ENCODE data around the gene FUT4. TPM values are rescaled to one million over a fixed set of nuclear protein-coding genes. Genes with fewer than 3 reads are reported as not detected.

The FUT4 gene
- total RNA-seq, 1 experiment from 2014 or later, result 7.7 TPM

DNA sequence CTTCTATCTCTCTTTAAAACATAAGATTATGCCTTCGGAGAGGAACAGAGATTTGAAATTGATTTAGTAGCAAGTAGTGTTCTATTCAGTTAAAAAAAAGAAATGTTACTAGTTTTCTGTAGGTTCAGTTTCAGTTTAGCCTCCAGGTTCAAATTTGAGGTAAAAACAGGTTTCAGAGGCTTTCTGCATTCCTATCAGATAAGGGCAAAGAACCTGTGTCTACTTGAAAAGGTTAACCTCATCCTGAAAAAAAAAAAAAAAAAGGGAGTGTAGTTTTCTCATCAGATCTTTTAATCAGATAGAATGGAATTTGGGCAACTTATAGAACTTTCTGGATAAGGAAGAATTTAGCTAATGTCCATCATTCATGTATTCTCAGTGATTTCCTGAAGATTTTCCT is 19.4 kb upstream of the FUT4 start (continued):
- TF ChIP-seq, protein P1, sequence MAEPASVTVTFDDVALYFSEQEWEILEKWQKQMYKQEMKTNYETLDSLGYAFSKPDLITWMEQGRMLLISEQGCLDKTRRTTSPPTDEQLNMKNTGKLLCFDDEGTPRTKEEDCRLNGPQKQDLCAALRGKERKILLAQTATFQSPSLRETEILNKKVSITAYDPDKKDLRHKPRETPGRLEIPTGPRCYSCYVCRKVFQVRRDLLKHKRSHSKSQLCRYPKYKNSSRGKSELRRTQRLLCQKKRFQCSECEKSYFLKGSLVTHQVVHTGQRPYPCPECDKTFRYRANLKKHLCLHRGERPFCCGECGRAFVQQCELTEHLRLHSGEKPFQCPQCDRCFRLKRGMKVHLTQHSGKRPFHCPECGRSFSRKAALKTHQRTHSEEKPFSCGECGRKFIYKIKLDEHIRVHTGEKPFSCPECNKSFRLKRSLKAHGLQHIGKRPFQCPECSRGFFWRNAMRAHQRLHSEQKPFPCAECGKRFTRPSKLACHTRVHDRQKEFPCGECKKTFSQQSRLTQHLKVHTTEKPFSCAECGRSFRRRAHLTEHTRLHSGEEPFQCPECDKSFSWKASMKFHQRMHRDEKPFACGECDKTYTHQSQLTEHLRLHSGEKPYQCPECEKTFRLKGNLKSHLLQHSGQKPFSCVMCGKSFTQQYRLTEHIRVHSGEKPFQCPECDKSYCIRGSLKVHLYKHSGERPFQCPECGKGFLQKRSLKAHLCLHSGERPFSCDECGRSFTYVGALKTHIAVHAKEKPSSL (CRISPR knock-in tag; conservative IDR thresholded peaks at IDR 0.05), result no peak
- TF ChIP-seq ETV6 (CRISPR knock-in tag; IDR thresholded peaks at IDR 0.05), result no peak
- no peak for TF ChIP-seq SMAD3 (CRISPR knock-in tag; IDR thresholded peaks at IDR 0.05; ENCODE audit: borderline replicate concordance)
- no peak for TF ChIP-seq TCF7 (CRISPR knock-in tag; IDR thresholded peaks at IDR 0.05; ENCODE audit: low read depth)
- TF ChIP-seq GABPB1 (CRISPR knock-in tag; IDR thresholded peaks at IDR 0.05), result no peak
- TF ChIP-seq, protein P2, sequence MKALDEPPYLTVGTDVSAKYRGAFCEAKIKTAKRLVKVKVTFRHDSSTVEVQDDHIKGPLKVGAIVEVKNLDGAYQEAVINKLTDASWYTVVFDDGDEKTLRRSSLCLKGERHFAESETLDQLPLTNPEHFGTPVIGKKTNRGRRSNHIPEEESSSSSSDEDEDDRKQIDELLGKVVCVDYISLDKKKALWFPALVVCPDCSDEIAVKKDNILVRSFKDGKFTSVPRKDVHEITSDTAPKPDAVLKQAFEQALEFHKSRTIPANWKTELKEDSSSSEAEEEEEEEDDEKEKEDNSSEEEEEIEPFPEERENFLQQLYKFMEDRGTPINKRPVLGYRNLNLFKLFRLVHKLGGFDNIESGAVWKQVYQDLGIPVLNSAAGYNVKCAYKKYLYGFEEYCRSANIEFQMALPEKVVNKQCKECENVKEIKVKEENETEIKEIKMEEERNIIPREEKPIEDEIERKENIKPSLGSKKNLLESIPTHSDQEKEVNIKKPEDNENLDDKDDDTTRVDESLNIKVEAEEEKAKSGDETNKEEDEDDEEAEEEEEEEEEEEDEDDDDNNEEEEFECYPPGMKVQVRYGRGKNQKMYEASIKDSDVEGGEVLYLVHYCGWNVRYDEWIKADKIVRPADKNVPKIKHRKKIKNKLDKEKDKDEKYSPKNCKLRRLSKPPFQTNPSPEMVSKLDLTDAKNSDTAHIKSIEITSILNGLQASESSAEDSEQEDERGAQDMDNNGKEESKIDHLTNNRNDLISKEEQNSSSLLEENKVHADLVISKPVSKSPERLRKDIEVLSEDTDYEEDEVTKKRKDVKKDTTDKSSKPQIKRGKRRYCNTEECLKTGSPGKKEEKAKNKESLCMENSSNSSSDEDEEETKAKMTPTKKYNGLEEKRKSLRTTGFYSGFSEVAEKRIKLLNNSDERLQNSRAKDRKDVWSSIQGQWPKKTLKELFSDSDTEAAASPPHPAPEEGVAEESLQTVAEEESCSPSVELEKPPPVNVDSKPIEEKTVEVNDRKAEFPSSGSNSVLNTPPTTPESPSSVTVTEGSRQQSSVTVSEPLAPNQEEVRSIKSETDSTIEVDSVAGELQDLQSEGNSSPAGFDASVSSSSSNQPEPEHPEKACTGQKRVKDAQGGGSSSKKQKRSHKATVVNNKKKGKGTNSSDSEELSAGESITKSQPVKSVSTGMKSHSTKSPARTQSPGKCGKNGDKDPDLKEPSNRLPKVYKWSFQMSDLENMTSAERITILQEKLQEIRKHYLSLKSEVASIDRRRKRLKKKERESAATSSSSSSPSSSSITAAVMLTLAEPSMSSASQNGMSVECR (CRISPR knock-in tag; IDR thresholded peaks at IDR 0.05; ENCODE audit: borderline replicate concordance), result no peak
- no peak for TF ChIP-seq HMGA2 (CRISPR knock-in tag; IDR thresholded peaks at IDR 0.05)
- TF ChIP-seq ZNF423 (CRISPR knock-in tag; IDR thresholded peaks at IDR 0.05), result no peak
- TF ChIP-seq MYBL2 (CRISPR knock-in tag; IDR thresholded peaks at IDR 0.05), result no peak
- no peak for TF ChIP-seq JAZF1 (CRISPR knock-in tag; IDR thresholded peaks at IDR 0.05)
- TF ChIP-seq ZNF138 (CRISPR knock-in tag; conservative IDR thresholded peaks at IDR 0.05), result no peak

DNA sequence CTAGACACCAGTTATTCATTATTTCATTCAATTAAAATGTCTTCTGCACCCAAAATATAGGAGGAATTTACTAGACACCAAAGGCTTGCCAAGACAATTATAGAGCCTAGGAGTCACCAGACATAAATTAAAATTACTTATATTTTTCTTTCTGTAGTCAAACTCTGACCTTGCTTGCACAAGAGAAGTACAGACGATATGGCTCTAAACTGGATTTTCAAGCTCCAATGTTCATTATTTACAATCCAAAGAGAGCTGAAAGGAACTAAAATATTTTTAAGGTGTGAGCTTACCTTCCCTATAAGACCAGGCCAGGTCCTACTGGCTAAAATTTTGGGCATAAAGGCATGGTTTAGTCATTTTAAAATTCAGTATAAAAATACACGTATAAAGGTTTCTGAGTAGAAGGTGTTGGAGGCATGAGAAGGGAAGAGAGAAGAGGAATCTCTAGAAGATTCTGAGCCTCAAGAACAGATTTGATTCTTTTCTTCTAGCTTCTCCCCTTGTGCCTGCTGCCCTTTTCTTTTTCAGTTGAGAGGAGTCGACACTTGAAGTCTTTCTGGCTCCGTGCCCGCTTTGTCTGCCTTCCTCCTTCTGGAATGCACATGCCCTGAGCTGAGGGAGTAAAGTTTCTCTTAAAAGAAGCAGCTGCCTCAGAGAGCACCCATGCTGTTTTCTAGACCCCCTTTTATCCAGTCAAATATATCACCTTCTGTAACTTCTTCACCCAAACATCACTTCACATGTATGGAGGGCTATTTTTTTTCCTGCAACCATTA is 18.0 kb upstream of the FUT4 start:
- no peaks in the 10 kb centered on the region for H3K9me3 Mint-ChIP-seq
- ATAC-seq (no peak), DNase-seq (ENCODE audit: low spot score) (no peak)
- ChIA-PET POLR2A (no interaction called here), CTCF (no interaction called here)
- H3K36me3 Mint-ChIP-seq, result no peaks in the 10 kb centered on the region
- no peak overlapping the region for H3K27ac Mint-ChIP-seq
- no peak for TF ChIP-seq RORB (CRISPR knock-in tag; IDR thresholded peaks at IDR 0.05)
- TF ChIP-seq FOXK1 (CRISPR knock-in tag; IDR thresholded peaks at IDR 0.05), result no peak
- no peak for TF ChIP-seq ZNF671 (CRISPR knock-in tag; IDR thresholded peaks at IDR 0.05)
- TF ChIP-seq, protein P3, sequence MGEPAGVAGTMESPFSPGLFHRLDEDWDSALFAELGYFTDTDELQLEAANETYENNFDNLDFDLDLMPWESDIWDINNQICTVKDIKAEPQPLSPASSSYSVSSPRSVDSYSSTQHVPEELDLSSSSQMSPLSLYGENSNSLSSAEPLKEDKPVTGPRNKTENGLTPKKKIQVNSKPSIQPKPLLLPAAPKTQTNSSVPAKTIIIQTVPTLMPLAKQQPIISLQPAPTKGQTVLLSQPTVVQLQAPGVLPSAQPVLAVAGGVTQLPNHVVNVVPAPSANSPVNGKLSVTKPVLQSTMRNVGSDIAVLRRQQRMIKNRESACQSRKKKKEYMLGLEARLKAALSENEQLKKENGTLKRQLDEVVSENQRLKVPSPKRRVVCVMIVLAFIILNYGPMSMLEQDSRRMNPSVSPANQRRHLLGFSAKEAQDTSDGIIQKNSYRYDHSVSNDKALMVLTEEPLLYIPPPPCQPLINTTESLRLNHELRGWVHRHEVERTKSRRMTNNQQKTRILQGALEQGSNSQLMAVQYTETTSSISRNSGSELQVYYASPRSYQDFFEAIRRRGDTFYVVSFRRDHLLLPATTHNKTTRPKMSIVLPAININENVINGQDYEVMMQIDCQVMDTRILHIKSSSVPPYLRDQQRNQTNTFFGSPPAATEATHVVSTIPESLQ (CRISPR knock-in tag; IDR thresholded peaks at IDR 0.05), result no peak
- no peak for TF ChIP-seq ELF4 (CRISPR knock-in tag; IDR thresholded peaks at IDR 0.05; ENCODE audit: low read depth)
- no peak overlapping the region for H3K4me3 Mint-ChIP-seq
- peaks cover 21% of the 10 kb centered on the region for H3K27me3 Mint-ChIP-seq (ENCODE audit: low read depth)
- no peaks in the 10 kb centered on the region for H3K4me1 Mint-ChIP-seq

All from WTC11 (cell line).